ENCODE results near the gene JAK3.

JAK3 gene

DNA sequence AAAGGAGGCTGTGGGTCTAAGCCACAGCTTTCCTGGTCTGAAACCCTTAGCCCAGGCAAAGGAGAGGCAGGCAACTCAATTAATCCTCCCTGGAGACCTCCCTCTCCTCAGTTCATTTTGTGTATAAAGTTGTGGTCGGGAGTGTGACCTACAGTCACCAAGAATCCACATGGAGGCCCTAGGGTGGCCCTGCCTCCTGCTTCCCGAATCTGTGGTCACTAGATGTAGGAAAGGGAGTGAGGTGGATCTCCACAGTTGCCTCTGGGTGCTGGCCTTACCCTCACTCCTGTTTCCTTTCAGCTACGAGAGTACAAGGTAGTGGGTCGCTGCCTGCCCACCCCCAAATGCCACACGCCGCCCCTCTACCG, 13.2 kb upstream of the JAK3 start:
- peak overlapping the region; percentile 95 for H3K4me3 ChIP-seq (ENCODE audit: control insufficient read depth, low read depth, low read length)
- TF ChIP-seq, protein P1, sequence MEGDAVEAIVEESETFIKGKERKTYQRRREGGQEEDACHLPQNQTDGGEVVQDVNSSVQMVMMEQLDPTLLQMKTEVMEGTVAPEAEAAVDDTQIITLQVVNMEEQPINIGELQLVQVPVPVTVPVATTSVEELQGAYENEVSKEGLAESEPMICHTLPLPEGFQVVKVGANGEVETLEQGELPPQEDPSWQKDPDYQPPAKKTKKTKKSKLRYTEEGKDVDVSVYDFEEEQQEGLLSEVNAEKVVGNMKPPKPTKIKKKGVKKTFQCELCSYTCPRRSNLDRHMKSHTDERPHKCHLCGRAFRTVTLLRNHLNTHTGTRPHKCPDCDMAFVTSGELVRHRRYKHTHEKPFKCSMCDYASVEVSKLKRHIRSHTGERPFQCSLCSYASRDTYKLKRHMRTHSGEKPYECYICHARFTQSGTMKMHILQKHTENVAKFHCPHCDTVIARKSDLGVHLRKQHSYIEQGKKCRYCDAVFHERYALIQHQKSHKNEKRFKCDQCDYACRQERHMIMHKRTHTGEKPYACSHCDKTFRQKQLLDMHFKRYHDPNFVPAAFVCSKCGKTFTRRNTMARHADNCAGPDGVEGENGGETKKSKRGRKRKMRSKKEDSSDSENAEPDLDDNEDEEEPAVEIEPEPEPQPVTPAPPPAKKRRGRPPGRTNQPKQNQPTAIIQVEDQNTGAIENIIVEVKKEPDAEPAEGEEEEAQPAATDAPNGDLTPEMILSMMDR (IDR thresholded peaks at IDR 0.05; ENCODE audit: control insufficient read depth, insufficient read depth, low read depth, low read length, missing control alignments) = no peak
- DNase-seq (ENCODE audit: low read depth) = no peak

DNA sequence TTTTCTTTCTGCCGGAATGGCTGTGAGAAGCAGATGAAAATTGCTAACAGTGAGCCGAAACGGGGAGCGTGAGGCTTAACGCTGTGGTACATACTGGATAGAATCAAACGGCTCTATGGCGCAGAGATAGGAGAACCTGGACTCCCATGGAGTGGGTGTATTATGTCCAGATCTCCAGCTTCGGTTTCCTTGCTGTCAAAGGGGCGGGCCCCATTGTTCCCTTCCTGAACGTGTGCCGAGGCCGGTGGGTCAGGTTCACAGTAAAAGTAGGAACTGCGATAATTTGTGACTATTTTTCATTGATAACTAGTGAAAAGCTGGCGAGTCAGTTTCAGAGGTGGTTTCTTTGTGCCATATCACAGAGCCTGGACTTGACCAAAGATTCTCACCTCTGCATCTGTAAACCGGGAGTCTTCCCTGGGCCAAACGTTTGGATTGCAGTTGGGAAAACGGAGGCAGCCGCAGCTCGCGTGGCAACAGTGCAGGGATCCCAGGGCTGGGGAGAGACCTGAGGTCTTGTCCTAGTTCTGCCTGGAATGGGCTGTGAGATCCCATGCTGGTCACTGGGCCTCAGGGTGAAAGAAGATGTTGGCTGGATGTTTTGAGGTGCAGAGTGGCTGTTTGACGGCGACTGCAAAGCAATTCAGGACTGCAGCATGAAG, 12.7 kb upstream of the JAK3 start:
- DNase-seq (ENCODE audit: low read depth) = no peak
- peak overlapping the region; percentile 95 for H3K4me3 ChIP-seq (ENCODE audit: control insufficient read depth, low read depth, low read length)
- TF ChIP-seq, protein P1 (IDR thresholded peaks at IDR 0.05; ENCODE audit: control insufficient read depth, insufficient read depth, low read depth, low read length, missing control alignments) = no peak

DNA sequence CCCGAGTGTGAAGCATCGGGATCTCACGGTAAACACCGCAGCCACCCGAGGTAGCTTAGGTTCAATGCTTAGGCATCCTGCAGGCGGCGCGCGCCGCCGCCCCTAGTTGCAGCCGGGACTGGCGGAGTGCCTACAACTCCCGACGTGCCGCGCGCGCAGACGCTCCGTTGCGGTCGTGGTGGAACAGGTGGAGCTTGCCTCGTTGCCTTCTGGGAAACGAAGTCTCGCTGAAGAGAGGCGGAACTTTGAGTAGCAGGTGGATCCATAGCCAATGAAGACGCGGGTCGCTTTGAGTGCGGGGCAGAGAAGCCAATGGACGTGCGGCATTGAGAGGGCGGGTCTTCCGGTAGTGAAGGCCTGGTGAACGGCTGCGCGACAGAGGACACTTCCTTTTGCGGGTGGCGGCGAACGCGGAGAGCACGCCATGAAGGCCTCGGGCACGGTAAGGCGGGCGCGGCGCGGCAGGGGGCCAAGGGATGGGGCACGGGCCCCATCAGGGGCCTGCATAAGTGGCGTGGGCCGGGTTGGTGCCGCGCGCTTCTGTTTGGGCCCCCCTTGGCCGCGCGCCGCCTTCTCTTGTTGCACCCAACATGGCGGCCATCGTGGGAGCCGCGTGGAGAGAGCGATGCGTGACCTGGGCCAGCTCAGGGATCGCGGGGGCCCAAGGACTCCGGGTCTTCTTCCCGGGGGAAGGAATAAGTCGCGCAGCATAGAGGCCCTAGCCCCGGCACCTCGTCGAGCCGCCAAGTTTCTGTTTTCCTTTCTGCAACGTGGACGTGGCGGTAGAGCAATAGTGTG, 11.9 kb upstream of the JAK3 start, which contains the start of gene RPL18A:
RPL18A (plus strand) TSS at position 378 of the 798 bp plus-strand sequence; CDS start at position 425, 47 bp downstream.
- H3K4me3 ChIP-seq (ENCODE audit: control insufficient read depth, low read depth, low read length) = peak within 1 kb of the TSS; percentile 95
- TF ChIP-seq, protein P1 (IDR thresholded peaks at IDR 0.05; ENCODE audit: control insufficient read depth, insufficient read depth, low read depth, low read length, missing control alignments) = peak; percentile 88
- DNase-seq (ENCODE audit: low read depth) = peak; percentile 99

DNA sequence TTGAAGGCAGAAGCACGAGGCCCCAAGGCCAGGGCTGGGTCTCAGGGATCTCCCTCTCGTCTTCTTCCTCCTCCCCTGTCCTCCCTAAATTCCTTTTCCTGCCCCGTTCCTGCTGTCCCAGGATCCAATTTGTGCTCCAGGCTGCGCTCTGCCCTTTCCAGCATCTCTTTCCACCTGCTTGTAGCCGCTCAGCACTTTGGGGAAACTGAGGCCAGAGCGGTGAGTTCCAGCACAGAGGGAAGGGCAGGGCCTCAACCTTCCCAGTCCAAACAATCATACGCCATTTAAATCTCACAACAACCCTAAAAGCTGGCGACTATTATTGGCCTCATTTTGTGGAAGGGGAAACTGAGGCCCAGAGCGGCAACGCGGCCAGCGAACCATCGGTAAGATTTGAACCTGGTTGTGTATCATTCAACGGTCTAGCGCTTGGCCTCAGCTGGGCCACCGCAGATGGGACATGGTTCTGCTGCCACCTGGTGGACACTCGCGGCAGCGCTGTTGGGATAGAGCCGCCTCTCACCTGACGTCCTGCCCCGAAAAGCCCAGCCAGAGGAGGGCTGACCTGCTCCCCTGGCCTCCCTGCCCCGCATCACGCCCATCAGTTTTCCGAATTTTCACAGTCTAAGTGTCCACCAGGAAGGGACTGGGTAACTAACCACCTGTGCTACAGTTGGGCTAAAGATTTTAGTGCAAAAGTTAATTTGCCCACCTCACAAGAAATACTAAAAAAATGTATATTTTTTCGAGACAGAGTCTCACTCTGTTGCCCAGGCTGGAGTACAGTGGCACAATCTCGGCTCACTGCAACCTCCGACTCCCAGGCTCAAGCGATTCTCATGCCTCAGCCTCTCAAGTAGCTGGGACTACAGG, 7.7 kb upstream of the JAK3 start:
- TF ChIP-seq, protein P1 (IDR thresholded peaks at IDR 0.05; ENCODE audit: control insufficient read depth, insufficient read depth, low read depth, low read length, missing control alignments) = peak; percentile 97

DNA sequence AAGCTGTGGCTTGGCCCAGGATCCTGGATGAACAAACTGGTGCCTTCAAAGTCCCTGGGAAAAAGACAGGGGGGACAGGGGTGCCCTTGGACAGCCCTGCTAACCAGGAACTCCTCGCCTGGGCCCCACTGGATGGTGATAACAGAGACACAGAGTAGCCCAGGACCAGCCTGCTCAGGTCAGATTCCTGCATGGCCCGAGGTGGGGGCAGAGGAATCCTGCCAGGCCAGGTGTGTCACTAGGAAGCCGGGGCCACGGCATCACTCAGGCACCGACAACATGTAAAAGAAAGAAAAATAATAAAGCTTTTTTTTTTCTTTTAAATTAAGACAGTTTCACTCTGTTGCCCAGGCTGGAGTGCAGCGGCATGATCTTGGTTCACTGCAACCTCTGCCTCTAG, 6.3 kb upstream of the JAK3 start:
- TF ChIP-seq, protein P1 (IDR thresholded peaks at IDR 0.05; ENCODE audit: control insufficient read depth, insufficient read depth, low read depth, low read length, missing control alignments) = no peak
- no peak overlapping the region for H3K4me3 ChIP-seq (ENCODE audit: control insufficient read depth, low read depth, low read length)
- DNase-seq (ENCODE audit: low read depth) = no peak

More for the DNA sequence above, 7.7 kb upstream of the JAK3 start:
- no peak overlapping the region for H3K4me3 ChIP-seq (ENCODE audit: control insufficient read depth, low read depth, low read length)
- no peak for DNase-seq (ENCODE audit: low read depth)

DNA sequence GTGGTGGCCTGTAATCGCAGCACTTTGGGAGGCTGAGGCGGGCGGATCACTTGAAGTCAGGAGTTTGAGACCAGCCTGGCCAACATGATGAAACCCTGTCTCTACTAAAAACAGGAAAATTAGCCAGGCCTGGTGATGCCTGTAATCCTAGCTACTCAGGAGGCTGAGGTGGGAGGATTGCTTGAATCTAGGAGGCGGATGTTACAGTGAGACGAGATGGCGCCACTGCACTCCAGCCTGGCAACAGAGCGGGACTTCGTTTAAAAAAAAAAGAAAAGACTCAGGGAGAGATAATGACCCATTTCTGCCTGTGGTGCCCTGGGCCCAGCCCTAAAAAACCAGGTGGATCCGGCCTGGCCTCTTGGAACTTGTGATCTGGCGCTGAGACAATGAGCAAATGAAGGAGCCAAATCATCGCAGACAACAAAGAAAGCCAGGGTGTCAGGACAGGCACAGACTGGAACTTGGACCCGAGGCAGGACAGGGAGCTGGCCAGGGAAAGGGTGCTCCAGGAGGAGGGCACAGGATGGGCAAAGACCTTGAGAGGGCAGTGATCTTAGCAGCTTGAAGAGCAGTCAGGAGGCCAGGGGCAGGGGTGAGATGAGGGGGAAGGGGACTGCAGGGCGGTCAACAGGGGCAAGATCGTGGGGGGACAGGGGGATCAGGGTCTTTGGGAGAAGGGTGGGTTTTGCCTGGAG, 962 bp upstream of the JAK3 start:
- H3K4me3 ChIP-seq (ENCODE audit: control insufficient read depth, low read depth, low read length) = no peak overlapping the region
- TF ChIP-seq, protein P1 (IDR thresholded peaks at IDR 0.05; ENCODE audit: control insufficient read depth, insufficient read depth, low read depth, low read length, missing control alignments) = no peak
- DNase-seq (ENCODE audit: low read depth) = no peak
